ENCODE results near the gene RLN3.
"Not testable (repeated sequence)": the region's sequence is repeated elsewhere in the genome, so short reads cannot be mapped to it uniquely, and the experiment has no call there.

The RLN3 gene

DNA sequence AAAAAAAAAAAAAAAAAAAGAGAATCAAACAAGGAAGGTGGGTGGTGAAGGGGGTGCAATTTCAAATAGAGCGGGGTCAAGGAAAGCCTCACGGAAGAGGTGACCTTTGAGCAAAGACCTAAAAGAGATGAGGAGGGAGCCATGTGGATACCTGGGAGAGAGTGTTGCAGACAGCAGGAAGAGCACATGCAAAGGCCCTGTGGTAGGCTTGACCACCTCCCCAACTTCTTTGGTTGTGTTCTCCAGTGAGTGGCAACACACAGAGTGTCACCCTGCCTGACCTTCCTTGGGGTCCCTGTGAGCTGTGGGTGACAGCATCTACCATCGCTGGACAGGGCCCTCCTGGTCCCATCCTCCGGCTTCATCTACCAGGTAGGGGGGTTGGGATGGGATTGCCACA, 22.6 kb downstream of the RLN3 start:
- Histone ChIP-seq H3K4me2 (ENCODE audit: low read depth, low read length, poor library complexity, severe bottlenecking) (no peak overlapping the region), H4K20me1 (ENCODE audit: insufficient read depth, low read length, poor library complexity, severe bottlenecking) (no peaks in the 10 kb centered on the region), H3F3A (ENCODE audit: low read depth) (no peaks in the 10 kb centered on the region), H3K9me2 (replicated peaks; ENCODE audit: low read depth, low read length) (no peaks in the 10 kb centered on the region), H3K36me3 (ENCODE audit: insufficient read depth, low read length) (peaks cover 6% of the 10 kb centered on the region; the same call in 1 of the 2 replicates), H3K4me1 (ENCODE audit: insufficient read depth, low read length, poor library complexity, severe bottlenecking) (no peaks in the 10 kb centered on the region), H3K9ac (ENCODE audit: low read depth, low read length, poor library complexity, severe bottlenecking) (no peak overlapping the region), H3K27me3 (ENCODE audit: insufficient read depth, low read length, poor library complexity, severe bottlenecking) (no peaks in the 10 kb centered on the region), H3K4me3 (ENCODE audit: low read length, poor library complexity, severe bottlenecking) (no peak overlapping the region), H3K79me2 (ENCODE audit: insufficient read depth, low read length) (no peaks in the 10 kb centered on the region), H2AFZ (ENCODE audit: low read length) (no peak overlapping the region), H3K9me3 (ENCODE audit: insufficient read depth, low read depth, low read length) (no peaks in the 10 kb centered on the region)
- TF ChIP-seq, protein P1, sequence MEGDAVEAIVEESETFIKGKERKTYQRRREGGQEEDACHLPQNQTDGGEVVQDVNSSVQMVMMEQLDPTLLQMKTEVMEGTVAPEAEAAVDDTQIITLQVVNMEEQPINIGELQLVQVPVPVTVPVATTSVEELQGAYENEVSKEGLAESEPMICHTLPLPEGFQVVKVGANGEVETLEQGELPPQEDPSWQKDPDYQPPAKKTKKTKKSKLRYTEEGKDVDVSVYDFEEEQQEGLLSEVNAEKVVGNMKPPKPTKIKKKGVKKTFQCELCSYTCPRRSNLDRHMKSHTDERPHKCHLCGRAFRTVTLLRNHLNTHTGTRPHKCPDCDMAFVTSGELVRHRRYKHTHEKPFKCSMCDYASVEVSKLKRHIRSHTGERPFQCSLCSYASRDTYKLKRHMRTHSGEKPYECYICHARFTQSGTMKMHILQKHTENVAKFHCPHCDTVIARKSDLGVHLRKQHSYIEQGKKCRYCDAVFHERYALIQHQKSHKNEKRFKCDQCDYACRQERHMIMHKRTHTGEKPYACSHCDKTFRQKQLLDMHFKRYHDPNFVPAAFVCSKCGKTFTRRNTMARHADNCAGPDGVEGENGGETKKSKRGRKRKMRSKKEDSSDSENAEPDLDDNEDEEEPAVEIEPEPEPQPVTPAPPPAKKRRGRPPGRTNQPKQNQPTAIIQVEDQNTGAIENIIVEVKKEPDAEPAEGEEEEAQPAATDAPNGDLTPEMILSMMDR (conservative IDR thresholded peaks at IDR 0.05; ENCODE audit: low read length): no peak
- TF ChIP-seq EZH2phosphoT487 (IDR thresholded peaks at IDR 0.05; ENCODE audit: borderline replicate concordance): no peak

DNA sequence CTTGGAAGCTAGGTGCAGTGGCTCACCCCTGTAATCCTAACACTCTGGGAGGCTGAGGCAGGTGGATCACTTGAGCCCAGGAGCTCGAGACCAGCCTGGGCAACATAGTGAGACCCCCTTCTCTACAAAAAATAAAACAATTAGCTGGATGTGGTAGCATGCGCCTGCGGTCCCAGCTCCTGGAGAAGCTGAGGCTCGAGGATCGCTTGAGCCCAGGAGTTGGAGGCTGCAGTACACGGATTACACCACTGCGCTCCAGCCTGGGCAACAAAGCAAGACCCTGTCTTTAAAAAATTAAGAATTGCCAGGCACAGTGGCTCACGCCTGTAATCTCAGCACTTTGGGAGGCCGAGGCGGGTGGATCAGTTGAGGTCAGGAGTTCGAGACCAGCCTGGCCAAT, 23.0 kb downstream of the RLN3 start:
- not testable (repeated sequence) for H3K27me3 ChIP-seq (ENCODE audit: insufficient read depth, low read length, poor library complexity, severe bottlenecking); H3K9me3 ChIP-seq (ENCODE audit: insufficient read depth, low read depth, low read length); H3K9ac ChIP-seq (ENCODE audit: low read depth, low read length, poor library complexity, severe bottlenecking); H3K4me2 ChIP-seq (ENCODE audit: low read depth, low read length, poor library complexity, severe bottlenecking); H2AFZ ChIP-seq (ENCODE audit: low read length); H3K4me3 ChIP-seq (ENCODE audit: low read length, poor library complexity, severe bottlenecking); H4K20me1 ChIP-seq (ENCODE audit: insufficient read depth, low read length, poor library complexity, severe bottlenecking); H3K4me1 ChIP-seq (ENCODE audit: insufficient read depth, low read length, poor library complexity, severe bottlenecking); H3K36me3 ChIP-seq (ENCODE audit: insufficient read depth, low read length); H3F3A ChIP-seq (ENCODE audit: low read depth); H3K9me2 ChIP-seq (replicated peaks; ENCODE audit: low read depth, low read length); H3K79me2 ChIP-seq (ENCODE audit: insufficient read depth, low read length)

DNA sequence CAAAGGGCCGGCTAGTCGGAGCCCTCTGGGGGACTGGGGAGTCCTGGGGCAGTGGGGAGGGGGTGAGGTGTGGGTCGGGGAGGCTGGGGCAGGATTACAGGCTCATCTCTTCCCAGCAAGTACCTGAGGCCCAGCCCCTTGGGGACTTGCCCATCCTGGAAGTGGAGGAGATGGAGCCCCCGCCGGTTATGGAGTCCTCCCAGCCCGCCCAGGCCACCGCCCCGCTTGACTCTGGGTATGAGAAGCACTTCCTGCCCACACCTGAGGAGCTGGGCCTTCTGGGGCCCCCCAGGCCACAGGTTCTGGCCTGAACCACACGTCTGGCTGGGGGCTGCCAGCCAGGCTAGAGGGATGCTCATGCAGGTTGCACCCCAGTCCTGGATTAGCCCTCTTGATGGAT, 24.0 kb downstream of the RLN3 start:
- Histone ChIP-seq H2AFZ (ENCODE audit: low read length) (no peak overlapping the region), H3F3A (ENCODE audit: low read depth) (no peaks in the 10 kb centered on the region), H3K4me3 (ENCODE audit: low read length, poor library complexity, severe bottlenecking) (no peak overlapping the region), H3K79me2 (ENCODE audit: insufficient read depth, low read length) (no peaks in the 10 kb centered on the region), H3K27me3 (ENCODE audit: insufficient read depth, low read length, poor library complexity, severe bottlenecking) (no peaks in the 10 kb centered on the region), H3K9me3 (ENCODE audit: insufficient read depth, low read depth, low read length) (no peaks in the 10 kb centered on the region), H4K20me1 (ENCODE audit: insufficient read depth, low read length, poor library complexity, severe bottlenecking) (no peaks in the 10 kb centered on the region), H3K4me2 (ENCODE audit: low read depth, low read length, poor library complexity, severe bottlenecking) (no peak overlapping the region), H3K9ac (ENCODE audit: low read depth, low read length, poor library complexity, severe bottlenecking) (no peak overlapping the region), H3K9me2 (replicated peaks; ENCODE audit: low read depth, low read length) (no peaks in the 10 kb centered on the region), H3K36me3 (ENCODE audit: insufficient read depth, low read length) (peaks cover 6% of the 10 kb centered on the region; the same call in 1 of the 2 replicates), H3K4me1 (ENCODE audit: insufficient read depth, low read length, poor library complexity, severe bottlenecking) (no peaks in the 10 kb centered on the region)
- TF ChIP-seq, protein P1 (conservative IDR thresholded peaks at IDR 0.05; ENCODE audit: low read length): no peak
- TF ChIP-seq EZH2phosphoT487 (IDR thresholded peaks at IDR 0.05; ENCODE audit: borderline replicate concordance): no peak

DNA sequence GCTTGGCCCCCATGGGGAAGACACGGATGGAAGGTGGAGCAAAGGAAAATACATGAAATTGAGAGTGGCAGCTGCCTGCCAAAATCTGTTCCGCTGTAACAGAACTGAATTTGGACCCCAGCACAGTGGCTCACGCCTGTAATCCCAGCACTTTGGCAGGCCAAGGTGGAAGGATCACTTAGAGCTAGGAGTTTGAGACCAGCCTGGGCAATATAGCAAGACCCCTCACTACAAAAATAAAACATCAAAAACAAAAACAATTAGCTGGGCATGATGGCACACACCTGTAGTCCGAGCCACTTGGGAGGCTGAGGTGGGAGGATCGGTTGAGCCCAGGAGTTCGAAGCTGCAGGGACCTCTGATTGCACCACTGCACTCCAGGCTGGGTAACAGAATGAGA, 24.5 kb downstream of the RLN3 start:
- Histone ChIP-seq H4K20me1 (ENCODE audit: insufficient read depth, low read length, poor library complexity, severe bottlenecking) (no peaks in the 10 kb centered on the region), H3K27me3 (ENCODE audit: insufficient read depth, low read length, poor library complexity, severe bottlenecking) (no peaks in the 10 kb centered on the region)

More for the DNA sequence above, 24.5 kb downstream of the RLN3 start:
- no peak overlapping the region for H2AFZ ChIP-seq (ENCODE audit: low read length)
- no peaks in the 10 kb centered on the region for H3F3A ChIP-seq (ENCODE audit: low read depth)
- H3K9ac ChIP-seq (ENCODE audit: low read depth, low read length, poor library complexity, severe bottlenecking): no peak overlapping the region
- no peak for TF ChIP-seq EZH2phosphoT487 (IDR thresholded peaks at IDR 0.05; ENCODE audit: borderline replicate concordance)
- TF ChIP-seq, protein P1 (conservative IDR thresholded peaks at IDR 0.05; ENCODE audit: low read length): no peak
- no peak overlapping the region for H3K4me3 ChIP-seq (ENCODE audit: low read length, poor library complexity, severe bottlenecking)
- H3K4me1 ChIP-seq (ENCODE audit: insufficient read depth, low read length, poor library complexity, severe bottlenecking): no peaks in the 10 kb centered on the region
- no peaks in the 10 kb centered on the region for H3K9me2 ChIP-seq (replicated peaks; ENCODE audit: low read depth, low read length)
- H3K4me2 ChIP-seq (ENCODE audit: low read depth, low read length, poor library complexity, severe bottlenecking): no peak overlapping the region
- no peaks in the 10 kb centered on the region for H3K79me2 ChIP-seq (ENCODE audit: insufficient read depth, low read length)
- H3K36me3 ChIP-seq (ENCODE audit: insufficient read depth, low read length): peaks cover 6% of the 10 kb centered on the region; the same call in 1 of the 2 replicates
- no peaks in the 10 kb centered on the region for H3K9me3 ChIP-seq (ENCODE audit: insufficient read depth, low read depth, low read length)

Data from Loucy (cell line).